Ovary (tissue), 9 donors: ENCODE results near the gene GDF2. TPM values are rescaled to one million over a fixed set of nuclear protein-coding genes. Genes with fewer than 3 reads are reported as not detected.
A peak's percentile ranks its signal among the peaks of the same experiment; 100 is the strongest.

Experiments used
- DNase-seq, 5 donors: peaks; one replicate each; pipeline ENCODE4 v3.0.0-alpha.2; 2019 to 2020
- H3K27ac ChIP-seq, 2 donors: fragments of 200-600 bp; one replicate each; pipeline versions ENCODE4 v1.5.1 to v1.8.0; 2019 to 2022
- H3K27me3 ChIP-seq: fragments of 200-600 bp; one replicate; pipeline ENCODE4 v1.8.0; 2022
- H3K36me3 ChIP-seq: fragments of 200-600 bp; sonication (generic); one replicate; pipeline ENCODE4 v1.5.1; 2019
- H3K4me1 ChIP-seq: one replicate; pipeline ENCODE4 v1.8.1; 2013; ENCODE audit warnings: mild to moderate bottlenecking, moderate library complexity; ENCODE audit not compliant: insufficient read depth
- H3K4me3 ChIP-seq: fragments of 200-600 bp; sonication (generic); one replicate; pipeline ENCODE4 v1.5.1; 2017
- H3K9me3 ChIP-seq, 2 donors: fragments of 200-600 bp in 1 of 2; sonication (generic) in 1 of 2; one replicate each; pipeline versions ENCODE4 v1.5.1 to v1.8.1; 2013 to 2019; ENCODE audit warnings: mild to moderate bottlenecking in 1 of 2, moderate library complexity in 1 of 2
- EP300 ChIP-seq: sonication (generic); formaldehyde crosslinking; IDR thresholded peaks from one replicate; pipeline ENCODE4 v1.6.1; 2017; ENCODE audit warnings: antibody characterized with exemption
- POLR2A ChIP-seq: fragments of 450-650 bp; IDR thresholded peaks from one replicate; pipeline ENCODE4 v1.6.1; 2017; ENCODE audit warnings: antibody characterized with exemption, mild to moderate bottlenecking, moderate library complexity
- whole genome bisulfite sequencing, 3 donors: extraction: QIAGEN DNeasy Blood & Tissue Kit in 1 of 3; methylation state at CpG; one replicate each; pipeline versions ENCODE4 v1.1.5 to v1.1.7; 2013 to 2017; 5-methylcytosine and 5-hydroxymethylcytosine counted together
- intact Hi-C, 4 donors: fragments of 100-400 bp; cut with DNase I; formaldehyde crosslinking; loops; one replicate each; pipeline versions ENCODE4 v1.11.0 to v1.15.1; 2022 to 2023
- polyA plus RNA-seq, 2 donors: library from polyadenylated mRNA; stranded (reverse); fragments of 200-250 nt in 1 of 2; fragments of 350-450 nt in 1 of 2; fragmentation: Illumina TruSeq in 1 of 2; extraction: RNeasy Lipid Tissue Mini Kit (QIAGEN cat#74804) in 1 of 2; gene quantifications; one replicate each; pipeline ENCODE4 v1.2.3, GENCODE V29; 2013 to 2014
- total RNA-seq, 7 donors: library from RNA; depleted of rRNA in 2 of 7; stranded (reverse); fragments of >200 nt in 2 of 7; fragmentation: NEBNext Ultra II Directional in 3 of 7; extraction: Animal tissue kit (Norgen Biotek cat#: 25700) in 3 of 7; gene quantifications; one replicate each; pipeline versions ENCODE4 v1.1.0 to v1.2.4, GENCODE V29; 2016 to 2023
- TF ChIP-seq, protein P1 (sequence below), 3 donors: fragments of 450-650 bp in 2 of 3; fragments of 200-600 bp in 1 of 3; IDR thresholded peaks; one replicate each; pipeline versions ENCODE4 v1.5.1 to v1.8.0; 2016 to 2022; ENCODE audit warnings: antibody characterized with exemption in 3 of 3, mild to moderate bottlenecking in 1 of 3
- donor health status: DM: no; HTN: no; CAD: no; lungs with moderate emphysema.
- donor health status: DM: no; HTN: no; CAD: no.
- donor health status: Bipolar disorder and iron deficiency.
- donor health status: DM: yes; HTN: yes; CAD: no.
- donor health status: DM: no; HTN: no; CAD: no.
- donor health status: DM: yes; HTN: yes; CAD: no.

GDF2 gene
- total and polyA plus RNA-seq, 9 donors = not detected

GRCh38 chr10:47296941-47297340, 25.3 kb upstream of the GDF2 start:
- WGBS, 3 donors = 65 to 79% (median 75%) methylated on average over 1 of the region's 1 CpG
- no peaks in the 10 kb centered on the region for H3K9me3 ChIP-seq
- peaks cover 3% of the 10 kb centered on the region for H3K4me1 ChIP-seq
- H3K4me3 ChIP-seq = no peak overlapping the region
- DNase-seq = no peak
- TF ChIP-seq, protein P1, sequence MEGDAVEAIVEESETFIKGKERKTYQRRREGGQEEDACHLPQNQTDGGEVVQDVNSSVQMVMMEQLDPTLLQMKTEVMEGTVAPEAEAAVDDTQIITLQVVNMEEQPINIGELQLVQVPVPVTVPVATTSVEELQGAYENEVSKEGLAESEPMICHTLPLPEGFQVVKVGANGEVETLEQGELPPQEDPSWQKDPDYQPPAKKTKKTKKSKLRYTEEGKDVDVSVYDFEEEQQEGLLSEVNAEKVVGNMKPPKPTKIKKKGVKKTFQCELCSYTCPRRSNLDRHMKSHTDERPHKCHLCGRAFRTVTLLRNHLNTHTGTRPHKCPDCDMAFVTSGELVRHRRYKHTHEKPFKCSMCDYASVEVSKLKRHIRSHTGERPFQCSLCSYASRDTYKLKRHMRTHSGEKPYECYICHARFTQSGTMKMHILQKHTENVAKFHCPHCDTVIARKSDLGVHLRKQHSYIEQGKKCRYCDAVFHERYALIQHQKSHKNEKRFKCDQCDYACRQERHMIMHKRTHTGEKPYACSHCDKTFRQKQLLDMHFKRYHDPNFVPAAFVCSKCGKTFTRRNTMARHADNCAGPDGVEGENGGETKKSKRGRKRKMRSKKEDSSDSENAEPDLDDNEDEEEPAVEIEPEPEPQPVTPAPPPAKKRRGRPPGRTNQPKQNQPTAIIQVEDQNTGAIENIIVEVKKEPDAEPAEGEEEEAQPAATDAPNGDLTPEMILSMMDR (IDR thresholded peaks at IDR 0.05) = no peak
- TF ChIP-seq POLR2A (no peak), EP300 (no peak)
- intact Hi-C loops = no loop called here
- H3K36me3 ChIP-seq = no peaks in the 10 kb centered on the region
- H3K27ac ChIP-seq = no peak overlapping the region
- H3K27me3 ChIP-seq = no peaks in the 10 kb centered on the region

GRCh38 chr10:47297866-47298540, 24.3 kb upstream of the GDF2 start:
- peaks cover 3% of the 10 kb centered on the region for H3K4me1 ChIP-seq
- H3K27ac ChIP-seq = no peak overlapping the region
- H3K4me3 ChIP-seq = no peak overlapping the region
- 86 to 88% (median 87%) methylated on average over 12 of the region's 12 CpGs for WGBS, 3 donors
- DNase-seq = no peak
- no peaks in the 10 kb centered on the region for H3K27me3 ChIP-seq
- no peaks in the 10 kb centered on the region for H3K36me3 ChIP-seq
- TF ChIP-seq, protein P1 (IDR thresholded peaks at IDR 0.05) = no peak
- no peak for TF ChIP-seq EP300
- no peak for TF ChIP-seq POLR2A
- no peaks in the 10 kb centered on the region for H3K9me3 ChIP-seq
- intact Hi-C loops = no loop called here

- no peaks in the 10 kb centered on the region for H3K27me3 ChIP-seq
- H3K36me3 ChIP-seq = no peaks in the 10 kb centered on the region
- 24 to 30% (median 28%) methylated on average over 1 of the region's 1 CpG for WGBS, 3 donors
- TF ChIP-seq, protein P1 (IDR thresholded peaks at IDR 0.05) = no peak
- TF ChIP-seq EP300 = no peak
- no peak for TF ChIP-seq POLR2A
- intact Hi-C loops = no loop called here
- H3K27ac ChIP-seq = no peak overlapping the region
- peaks cover 3% of the 10 kb centered on the region for H3K4me1 ChIP-seq
- no peak for DNase-seq
- H3K9me3 ChIP-seq = no peaks in the 10 kb centered on the region
- no peak overlapping the region for H3K4me3 ChIP-seq
Observed at GRCh38 chr10:47298715-47299114, 23.5 kb upstream of the GDF2 start.

DNA sequence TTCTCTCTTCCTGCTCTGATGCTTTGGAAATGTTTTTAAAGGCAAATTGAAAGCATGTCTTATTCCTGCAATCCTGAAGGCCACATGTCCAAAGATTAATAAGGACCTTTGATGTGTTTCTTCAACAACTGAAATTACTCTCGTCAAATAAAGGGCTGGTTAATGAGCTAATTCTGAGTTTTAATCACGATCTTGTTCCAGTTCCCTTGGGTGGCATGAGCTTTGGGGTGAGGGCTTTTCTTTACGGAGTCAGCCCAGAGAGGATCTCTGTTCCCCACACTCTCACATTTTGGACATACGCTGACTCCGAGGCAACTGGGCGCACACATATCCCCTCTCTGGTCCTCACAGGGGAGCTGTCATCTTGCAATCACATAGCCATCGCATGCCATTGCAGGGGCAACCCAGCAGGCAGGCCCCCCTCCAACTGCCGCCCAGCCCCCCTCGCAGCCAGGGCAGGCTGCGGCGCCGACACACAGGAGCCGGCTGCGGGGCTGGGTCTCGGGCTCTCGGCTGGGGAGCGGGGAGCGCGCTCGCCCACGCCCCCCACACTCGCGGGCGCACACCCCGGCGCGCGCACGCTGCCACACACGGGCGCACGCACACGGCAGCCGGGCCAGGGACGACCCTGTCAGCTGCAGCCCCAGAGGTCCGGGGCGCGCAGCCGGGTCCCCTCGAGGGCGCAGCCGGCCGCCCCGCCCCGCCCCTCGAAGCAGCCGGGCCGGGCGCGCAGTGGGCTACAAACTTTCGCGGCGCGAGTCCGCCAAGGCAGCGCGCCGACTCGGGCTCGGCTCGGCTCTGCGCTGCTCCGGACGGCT, 22.4 kb upstream of the GDF2 start, which contains the start of gene GDF10:
Gene GDF10, plus strand, starts transcription at position 587 of the 818 bp plus-strand sequence. CDS start 455 bp downstream, outside the sequence.
- 2 to 9% (median 6%) methylated on average over 16 to 64 of the region's 64 CpGs for WGBS, 3 donors
- intact Hi-C loops = no loop called here
- H3K4me3 ChIP-seq = peak within 1 kb of the TSS; percentile 13
- no peaks in the 10 kb centered on the region for H3K36me3 ChIP-seq
- H3K4me1 ChIP-seq = peaks cover 3% of the 10 kb centered on the region
- peak in 1 of 5 donors; percentile 25 for DNase-seq
- H3K27me3 ChIP-seq = no peaks in the 10 kb centered on the region
- no peak within 1 kb of the TSS for H3K27ac ChIP-seq
- TF ChIP-seq, protein P1 (IDR thresholded peaks at IDR 0.05) = no peak
- TF ChIP-seq EP300 (no peak), POLR2A (no peak)
- no peaks in the 10 kb centered on the region for H3K9me3 ChIP-seq
